HG02642 (cell line): Measurements from ENCODE around the gene ST8SIA4.

Experiments
- ATAC-seq: cut with Tn5 transposase; IDR thresholded peaks from one replicate; pipeline ENCODE4 v1.9.1; 2021; ENCODE audit warnings: mild to moderate bottlenecking; ENCODE audit not compliant: unreplicated experiment, poor library complexity

ST8SIA4 gene, protein sequence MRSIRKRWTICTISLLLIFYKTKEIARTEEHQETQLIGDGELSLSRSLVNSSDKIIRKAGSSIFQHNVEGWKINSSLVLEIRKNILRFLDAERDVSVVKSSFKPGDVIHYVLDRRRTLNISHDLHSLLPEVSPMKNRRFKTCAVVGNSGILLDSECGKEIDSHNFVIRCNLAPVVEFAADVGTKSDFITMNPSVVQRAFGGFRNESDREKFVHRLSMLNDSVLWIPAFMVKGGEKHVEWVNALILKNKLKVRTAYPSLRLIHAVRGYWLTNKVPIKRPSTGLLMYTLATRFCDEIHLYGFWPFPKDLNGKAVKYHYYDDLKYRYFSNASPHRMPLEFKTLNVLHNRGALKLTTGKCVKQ

DNA sequence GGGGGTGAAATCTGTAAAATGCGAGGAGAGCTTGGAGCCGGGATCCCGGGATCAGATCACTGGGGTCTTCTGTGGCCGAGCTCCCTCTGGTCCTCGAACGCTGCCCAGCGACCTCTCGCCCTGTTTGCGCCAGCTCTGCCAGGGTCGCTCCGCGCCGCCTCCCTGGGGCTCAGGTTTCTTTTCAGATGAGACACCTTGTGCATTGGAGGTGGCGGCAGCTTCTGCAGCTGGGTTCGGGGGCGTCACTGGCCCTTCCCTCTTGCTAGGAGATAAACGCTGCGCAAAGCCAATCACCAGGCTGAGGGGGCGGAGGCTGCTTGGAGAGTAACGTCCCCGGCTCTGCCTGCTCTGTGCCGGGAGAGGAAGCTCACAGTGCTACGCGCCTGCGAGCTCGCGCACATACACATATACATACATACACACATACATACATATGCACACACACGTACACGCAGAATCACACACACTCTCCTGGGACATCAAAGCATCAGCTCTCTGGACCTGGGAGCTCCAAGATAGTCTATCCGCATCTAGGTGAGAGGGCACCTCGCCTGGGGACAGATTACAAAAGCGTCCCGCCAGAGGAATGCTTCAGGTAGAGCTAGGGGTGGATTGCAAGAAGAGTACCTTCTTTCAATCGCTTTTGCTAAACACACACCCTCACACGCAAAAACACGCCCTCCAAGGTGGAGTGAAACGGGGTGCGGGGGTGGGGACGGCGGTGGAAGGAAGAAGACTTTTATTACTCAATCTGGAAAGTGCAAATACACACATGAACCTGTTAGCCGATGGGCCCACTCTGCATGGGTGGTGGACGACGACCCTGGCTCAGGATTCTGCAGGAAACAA is at the start of gene ST8SIA4:
ST8SIA4 (minus strand) TSS at position 244 of the 849 bp plus-strand sequence. CDS start 327 bp downstream, outside the sequence.
- peak; percentile 79 for ATAC-seq

DNA sequence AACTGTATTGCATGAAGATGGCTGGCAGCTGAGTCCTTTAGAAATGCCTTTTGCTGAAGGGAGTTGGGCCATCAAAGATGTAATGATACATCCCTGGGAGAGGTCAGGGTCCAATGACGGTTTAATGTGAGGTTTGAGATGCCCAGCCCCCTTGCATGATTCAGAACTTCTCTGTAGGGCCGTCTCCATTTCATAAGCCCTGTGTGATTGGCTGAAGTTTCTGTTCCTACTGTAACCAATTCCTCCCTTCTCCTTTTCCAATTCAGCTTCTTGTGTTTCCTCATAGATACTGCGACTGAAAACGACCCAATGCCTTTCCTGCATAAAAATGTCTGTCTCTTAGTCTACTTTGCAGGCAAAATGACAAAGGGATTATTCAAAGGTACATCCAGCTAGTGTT is 47.9 kb upstream of the ST8SIA4 start:
- ATAC-seq: no peak

DNA sequence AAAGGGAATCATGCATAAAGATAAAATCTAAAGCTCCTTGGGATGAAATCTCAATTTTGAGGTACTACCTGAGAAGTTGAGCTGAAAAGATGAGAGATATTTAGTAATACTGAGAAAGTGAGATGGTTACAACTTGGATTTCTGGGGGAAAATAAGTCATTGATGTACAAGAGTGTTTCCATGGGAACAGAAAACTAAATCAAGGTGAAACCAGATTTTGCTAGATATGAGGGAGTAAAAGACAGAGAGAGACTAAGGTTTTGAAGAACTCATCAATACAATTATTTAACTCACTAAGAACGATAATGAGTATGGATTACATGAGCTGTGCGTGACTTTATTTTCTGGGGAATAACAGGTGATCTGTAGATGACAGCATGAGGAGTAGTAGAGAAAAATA is 10.2 kb upstream of the ST8SIA4 start:
- ATAC-seq: no peak

DNA sequence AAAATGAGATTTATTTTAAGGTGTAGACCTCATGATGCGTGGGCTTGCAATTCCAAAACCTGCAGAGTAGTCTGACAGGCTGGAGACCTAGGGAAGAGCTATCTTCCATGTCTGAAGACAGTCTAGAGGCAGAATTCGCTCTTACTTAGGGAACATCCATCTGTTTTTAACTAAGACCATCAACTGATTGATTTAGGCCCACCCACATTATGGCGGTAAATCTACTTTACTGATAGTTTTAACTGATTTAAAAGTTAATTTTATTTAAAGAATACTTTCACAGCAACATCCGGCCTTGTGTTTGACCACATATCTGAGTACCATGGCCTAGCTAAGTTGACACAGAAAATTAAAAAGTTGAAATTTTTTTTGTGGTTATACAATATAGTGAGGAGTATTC is 6.0 kb upstream of the ST8SIA4 start:
- ATAC-seq: no peak

DNA sequence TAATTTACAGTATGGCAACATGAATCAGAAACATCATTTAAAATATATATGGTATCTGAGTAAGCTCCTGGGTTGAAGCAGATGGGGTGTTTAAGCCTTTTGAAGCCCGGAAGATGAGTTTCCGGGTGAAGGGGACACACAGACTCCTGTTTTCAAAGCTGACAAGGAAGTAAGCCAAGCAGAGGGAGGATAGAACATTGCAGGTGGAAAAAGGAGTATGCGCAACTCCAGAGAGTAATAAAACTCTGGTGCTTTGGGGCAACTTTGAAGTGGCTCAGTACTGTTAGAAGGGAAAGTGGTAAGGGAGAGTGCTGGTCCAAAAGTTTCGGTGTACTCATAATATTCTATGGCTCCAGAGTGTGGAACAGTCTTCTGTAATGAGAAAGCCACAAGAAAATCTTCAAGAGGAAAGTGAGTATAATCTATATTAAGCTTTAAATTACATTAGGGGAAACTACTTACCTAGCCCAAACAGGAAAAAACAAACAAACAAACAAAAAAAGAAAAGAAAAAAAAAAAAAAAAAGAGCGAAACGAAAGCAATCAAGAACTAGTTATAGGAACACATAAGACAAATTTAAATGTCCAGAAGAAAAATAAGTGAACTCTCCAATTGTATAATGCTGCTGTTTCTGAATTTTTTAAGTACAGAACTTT is 2.3 kb upstream of the ST8SIA4 start:
- no peak for ATAC-seq

DNA sequence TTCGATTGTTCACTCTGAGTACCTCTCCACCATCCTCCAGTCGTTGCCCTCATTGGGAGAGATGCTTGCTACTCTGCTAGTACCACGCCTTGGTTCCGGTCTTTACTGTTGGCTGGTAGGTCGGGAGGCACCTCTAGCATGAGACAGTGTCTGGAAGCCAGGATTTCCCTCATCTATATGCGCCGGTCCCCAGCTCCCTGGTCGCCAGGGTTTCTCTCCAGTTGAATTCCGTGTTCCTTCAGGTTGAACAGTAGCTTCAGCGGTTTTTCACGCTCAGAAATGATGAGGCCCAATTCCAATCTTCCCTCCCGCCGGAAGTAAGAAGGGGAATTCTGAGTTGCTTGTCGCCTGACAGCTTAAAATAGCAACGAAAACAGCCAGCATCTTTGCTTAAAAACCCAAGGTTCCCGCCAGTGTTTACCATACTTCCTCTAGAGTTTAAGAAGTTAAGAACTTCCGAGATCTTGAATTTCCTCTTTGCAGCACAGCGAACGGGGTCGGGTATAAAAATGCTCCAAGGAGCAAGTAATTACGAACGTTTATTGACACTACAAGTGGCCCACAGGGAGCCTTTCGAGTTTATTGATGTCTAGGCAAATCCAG is 1.3 kb upstream of the ST8SIA4 start:
- ATAC-seq: peak; percentile 25

DNA sequence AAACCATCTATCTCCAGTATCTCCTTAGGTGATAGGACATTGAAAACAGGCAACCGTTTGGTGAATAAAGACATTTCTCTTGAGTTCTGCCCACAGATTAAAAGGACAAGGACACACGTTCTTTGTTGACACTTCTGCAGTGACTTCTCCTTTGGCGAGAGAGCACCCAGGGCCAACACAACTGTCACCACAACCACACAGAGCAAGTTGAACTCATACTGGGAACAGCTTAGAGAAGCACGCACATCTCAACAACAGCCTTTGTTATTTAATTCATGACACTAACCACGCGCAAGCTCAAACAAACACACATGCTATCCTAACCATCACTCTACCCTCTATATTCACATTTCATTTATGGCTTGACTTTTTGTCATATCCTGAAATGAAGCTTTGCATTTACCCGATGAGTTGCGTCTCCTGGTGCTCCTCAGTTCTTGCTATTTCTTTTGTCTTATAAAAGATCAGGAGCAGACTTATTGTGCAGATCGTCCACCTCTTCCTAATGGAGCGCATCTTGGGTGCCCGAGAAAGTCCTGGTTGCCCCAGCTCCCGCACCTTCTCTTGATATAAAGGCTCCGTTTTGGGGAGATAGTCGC is 543 bp downstream of the ST8SIA4 start:
- no peak for ATAC-seq

DNA sequence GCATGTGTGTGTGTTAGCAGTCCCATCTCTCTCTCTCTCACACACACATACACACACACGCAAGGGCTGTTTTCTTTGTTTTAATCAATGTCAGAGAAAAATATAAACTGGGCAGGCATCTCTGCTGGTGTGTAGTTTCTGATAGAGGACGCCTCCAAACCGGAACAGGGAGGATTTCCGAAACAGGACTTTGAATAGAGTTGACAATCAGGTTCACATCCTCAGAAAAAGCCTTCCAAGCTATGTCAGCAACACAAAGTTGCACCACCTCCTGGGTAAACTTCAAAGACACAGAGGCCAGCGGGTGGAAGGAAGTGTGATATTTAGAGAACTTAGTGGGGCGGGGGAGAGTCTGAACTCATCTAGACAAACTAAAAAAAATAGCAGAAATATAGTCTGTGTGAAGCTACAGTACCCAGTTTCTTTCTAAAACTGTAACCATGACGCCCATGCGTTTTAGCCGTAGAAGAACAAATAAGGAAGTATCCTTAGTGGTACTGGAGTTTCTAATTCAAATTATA is 1.2 kb downstream of the ST8SIA4 start:
- ATAC-seq: no peak

DNA sequence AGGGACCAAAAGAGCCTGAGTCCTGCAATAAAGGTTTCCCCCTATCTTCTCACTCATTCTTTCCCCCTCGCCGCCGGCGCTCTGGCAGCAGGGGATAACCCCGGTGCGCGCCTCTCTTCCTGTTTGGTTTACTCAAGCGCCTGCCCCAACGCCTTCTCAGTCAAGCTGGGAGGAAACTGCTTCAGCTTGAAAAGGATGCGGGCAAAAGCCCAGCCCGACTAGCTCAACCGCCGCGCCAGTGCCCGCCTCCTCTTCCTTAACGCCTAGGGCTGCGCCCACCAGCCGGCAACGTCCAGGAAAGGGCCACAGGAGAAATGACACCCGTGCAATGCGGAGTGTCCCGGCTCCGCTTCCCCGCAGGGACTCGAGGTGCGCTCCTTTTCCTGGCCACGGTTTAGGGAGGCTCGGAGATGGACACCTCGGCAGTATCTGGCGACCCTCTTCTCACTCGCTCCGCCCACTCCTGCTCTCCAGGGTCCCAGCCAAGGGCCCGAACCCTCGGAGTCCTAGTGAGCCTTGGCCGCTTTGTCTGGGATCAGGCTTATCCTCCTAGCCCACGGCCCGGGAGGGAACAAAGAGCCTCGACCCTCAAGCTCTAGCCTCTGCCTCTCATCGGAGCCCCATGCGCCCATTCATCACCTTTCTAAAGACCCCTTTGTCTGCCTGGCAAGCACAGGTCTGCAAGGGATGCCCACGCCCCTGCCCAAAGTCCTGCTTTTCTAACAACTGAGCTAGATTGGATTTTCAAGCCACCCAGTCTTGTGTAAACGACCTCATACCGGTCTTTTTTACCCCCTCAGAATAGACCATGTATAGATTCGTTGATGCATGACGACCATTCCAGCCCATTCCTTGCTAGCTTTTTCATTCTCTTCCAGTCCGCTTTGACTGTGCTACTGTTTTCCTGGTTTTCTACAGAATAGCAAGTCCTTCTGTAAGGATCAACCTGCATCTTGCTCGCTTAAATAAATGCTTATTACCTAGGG is 2.0 kb downstream of the ST8SIA4 start:
- ATAC-seq: peak; percentile 43

DNA sequence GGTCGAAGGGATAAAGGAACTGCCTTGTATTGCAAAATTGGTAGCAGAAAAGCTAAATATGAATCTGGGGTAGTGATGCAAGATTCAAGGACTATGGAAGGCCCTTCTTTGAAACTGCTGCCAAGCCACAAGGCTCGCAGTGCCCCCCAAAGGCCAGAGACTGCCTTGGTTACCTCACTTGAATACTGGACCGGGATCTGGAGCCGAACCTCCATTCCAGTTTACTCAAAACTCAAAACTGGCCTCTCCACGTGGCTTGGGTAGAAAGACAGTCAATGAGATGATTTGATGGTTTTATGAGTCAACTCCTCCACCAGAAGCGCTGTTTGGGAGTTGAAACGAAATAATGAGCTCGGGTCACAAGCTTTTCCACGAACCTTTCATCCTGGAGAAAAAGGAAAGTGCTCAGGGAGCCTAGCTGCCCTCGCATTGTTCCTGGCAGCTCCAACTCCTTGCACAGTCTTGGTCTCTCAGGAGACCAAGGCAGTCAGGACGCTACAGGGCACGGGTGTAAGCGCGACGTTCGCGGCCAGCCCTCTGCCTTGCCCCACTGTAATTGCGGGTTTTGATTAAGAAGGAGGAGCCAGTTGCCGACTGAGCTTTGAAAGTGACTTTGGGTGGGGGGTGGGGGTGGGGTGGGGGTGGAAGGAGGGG is 2.8 kb downstream of the ST8SIA4 start:
- ATAC-seq: no peak

DNA sequence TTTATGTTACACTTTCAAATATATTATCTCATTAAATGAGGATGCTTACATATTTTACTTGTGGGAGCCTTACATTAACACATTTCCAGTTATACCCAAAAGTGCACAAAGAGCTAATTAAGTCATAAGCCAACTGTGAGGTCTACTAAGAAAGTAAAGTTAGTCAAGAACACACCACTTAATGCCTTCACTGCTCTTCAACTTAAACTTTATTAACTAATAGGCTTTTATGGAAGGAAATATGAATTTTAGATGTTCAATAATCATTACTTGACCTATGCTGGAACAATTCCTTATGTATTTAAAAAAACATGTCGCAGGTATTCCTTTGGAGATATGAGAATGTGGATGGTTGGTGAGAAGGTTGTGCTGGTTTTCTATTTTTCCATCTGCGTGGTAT is 3.4 kb downstream of the ST8SIA4 start:
- no peak for ATAC-seq

DNA sequence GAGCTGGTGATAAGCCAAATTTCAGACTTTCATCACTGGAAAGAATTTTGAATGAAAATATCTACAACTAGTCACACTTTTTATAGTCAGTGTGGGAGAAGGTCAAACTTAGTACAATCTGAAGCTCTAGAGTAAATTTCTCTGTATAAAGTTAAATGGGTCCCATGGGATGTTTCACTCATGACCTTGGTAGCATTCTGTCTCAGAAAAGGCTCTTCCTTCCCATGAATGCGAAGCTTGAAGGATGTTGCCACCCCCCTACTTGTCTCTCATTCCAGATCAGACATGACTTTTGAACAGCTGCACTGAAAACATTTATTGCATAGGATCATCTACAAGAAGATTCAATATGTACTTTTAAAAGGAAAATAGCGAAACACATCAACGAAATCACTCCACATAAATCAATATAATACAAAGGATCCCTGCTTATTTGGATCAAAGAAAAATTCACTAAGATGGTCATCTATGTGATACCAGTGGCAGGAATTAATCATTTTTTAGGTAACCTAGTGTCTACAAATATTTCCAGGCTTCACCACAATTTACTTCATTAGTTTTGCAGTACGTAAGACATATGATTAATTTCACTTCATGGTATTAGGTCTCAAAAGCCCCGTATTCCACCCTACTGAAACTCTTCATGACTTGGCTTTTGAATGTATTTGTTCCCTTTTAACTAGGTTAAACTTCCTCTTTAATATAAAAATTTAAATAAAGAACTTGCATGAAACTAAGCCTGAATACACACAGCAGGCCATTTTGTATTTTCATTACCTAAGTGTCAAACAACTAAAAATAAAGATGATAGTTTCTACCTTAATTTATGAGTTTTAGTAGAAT is 4.4 kb downstream of the ST8SIA4 start:
- no peak for ATAC-seq

DNA sequence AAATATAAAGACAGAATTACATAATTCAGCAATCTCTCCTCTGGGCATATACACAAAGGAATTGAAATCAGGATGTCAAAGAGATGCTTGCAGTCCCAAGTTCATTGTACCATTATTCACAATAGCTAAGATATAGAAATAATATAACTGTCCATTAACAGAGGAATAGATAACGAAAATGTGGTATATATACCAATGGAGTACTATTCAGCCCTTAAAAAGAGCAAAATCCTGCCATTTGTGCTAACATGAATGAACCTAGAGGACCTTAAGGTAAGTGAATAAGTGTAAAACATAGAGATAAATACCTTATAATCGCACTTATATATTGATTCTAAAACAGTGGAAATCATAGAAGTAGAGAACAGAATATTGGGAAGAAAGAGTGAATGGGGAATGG is 7.0 kb downstream of the ST8SIA4 start:
- ATAC-seq: no peak

DNA sequence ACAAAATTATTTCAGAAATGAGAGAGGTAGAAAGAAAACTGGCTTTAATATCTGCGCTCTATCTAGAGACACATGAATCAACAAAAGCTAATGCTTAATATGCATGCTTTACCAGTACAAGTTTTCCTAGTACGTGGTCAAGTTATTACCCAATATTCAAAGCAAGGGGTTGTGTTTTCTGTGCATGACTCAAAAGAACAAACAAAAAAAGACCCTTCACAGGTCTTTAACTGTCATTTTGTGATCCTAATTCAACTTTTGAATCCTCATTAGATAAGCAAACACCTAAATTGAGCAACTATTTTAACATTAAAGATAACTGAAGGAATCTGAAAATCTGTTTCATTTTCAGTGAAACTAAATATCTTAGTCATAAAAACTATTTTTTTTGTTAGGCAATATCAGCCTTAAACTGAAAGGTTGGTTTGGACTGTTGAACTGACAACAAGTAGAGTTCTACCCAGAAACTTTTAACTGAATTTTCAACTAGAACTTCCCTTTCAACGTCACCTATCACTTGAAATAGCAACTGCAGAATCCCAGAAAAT is 12.5 kb downstream of the ST8SIA4 start:
- peak; percentile 88 for ATAC-seq

DNA sequence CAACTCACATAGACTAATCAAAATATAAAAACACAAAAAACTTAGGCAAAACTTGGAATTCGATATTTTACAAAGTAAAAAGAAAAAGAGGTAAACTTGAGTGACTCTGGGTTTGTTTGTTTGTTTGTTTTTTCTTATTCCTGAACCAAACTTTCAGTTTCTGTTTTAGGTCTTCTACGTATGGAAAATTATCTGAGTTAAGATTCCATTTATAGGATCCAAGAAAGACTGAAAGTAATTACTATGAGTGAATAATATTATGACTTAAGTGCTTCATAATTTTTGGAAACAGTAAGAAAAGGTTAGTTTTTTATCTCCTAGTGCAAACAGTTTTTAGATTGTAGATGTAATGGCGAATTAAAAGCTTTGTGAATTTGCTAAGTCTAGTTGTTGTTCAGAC is 13.2 kb downstream of the ST8SIA4 start:
- no peak for ATAC-seq

DNA sequence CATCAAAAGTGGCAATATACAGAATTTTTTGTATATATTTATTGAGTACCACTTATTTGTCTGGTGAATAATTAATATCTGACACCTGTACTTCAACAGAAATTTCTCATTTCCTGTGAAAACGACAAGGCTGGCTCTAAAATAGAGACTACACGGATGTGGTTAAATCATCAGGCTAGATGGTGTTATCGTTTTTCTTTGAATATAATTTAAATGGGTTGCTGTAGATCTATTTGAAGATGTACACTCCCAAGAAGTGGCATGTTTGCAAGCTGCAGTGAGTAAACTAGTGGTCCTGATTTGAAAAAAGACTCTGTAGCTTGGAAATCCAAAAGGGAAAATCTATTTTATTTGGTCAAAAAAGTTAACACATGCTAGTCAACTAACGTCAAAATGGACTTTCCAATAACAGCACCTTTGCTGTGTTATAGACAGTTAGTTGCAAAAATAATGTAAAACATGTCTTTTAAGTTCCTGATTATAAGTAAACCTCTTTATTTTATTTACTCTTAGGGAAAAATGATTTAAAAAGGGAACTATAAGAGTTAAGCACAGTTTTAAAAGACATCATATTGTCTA is 13.8 kb downstream of the ST8SIA4 start:
- ATAC-seq: peak; percentile 64

DNA sequence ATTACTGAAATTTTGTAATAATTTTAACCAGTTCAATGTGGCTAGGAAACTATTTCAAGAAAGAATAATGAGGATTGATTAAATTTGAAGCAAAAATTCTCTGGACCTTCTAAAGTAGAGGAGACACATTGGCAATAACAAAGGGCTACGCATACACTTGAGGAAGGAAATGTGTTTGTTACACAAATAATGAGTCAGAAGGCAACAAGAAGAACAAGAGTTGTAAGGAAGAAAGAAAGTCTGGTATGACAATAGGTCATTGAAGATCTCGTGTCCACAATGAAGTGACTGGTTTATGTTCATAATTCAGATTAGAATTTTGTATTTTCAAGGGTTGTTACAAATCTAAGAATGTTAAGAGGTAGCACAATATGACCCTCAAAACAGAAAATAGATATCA is 25.8 kb downstream of the ST8SIA4 start:
- ATAC-seq: no peak
